K562 (cell line): ENCODE measurements around the gene PLPP4. TPM values are rescaled to one million over a fixed set of nuclear protein-coding genes. Genes with fewer than 3 reads are reported as not detected.

Source experiments
- ATAC-seq: fragments of 200-7000 bp; cut with Tn5 transposase; 3 replicates; pipeline ENCODE4 v1.9.1; 2020; ENCODE audit warnings: moderate library complexity
- BruUV-seq: library from RNA; stranded (reverse); fragments of 400-500 nt; replicated peaks from 2 replicates; lab custom pipeline; 2021; lab: Mats Ljungman, UMichigan
- CTCF ChIA-PET: fragments of 300-600 bp; formaldehyde crosslinking; extraction: SDS; loops from one replicate; lab custom pipeline; 2021; ENCODE audit warnings: low intra/inter-chr PET ratio; lab: Yijun Ruan, JAX
- POLR2A ChIA-PET: fragments of 300-600, 350-650 bp; sonication (Branson Sonifier 250); formaldehyde crosslinking; extraction: SDS; loops from one replicate; lab custom pipeline; 2021; ENCODE audit warnings: antibody characterized with exemption, inconsistent platforms; lab: Yijun Ruan, JAX
- DNase-seq, 4 experiments: peaks; one replicate each; pipeline versions ENCODE4 v3.0.0 to v3.0.0-alpha.2; 2011 to 2018; ENCODE audit warnings: low spot score in 3 of 4, mixed read lengths in 3 of 4; ENCODE audit errors: extremely low read depth in 1 of 4
- FAIRE-seq: peaks from 2 replicates; lab custom pipeline; 2011; peaks lifted over from hg19 to GRCh38; lab: Jason Lieb, UNC
- H2AFZ ChIP-seq: 2 replicates; pipeline ENCODE4 v1.6.0; 2011; ENCODE audit warnings: low read depth, low read length, control low read depth, inconsistent platforms
- H3K27ac ChIP-seq: fragments of 200-600 bp; 3 replicates; pipeline ENCODE4 v1.8.0; 2011; ENCODE audit warnings: low read depth, mild to moderate bottlenecking, control low read depth, inconsistent platforms, low read length, moderate library complexity, mixed read lengths; ENCODE audit errors: extremely low read depth
- H3K27me3 ChIP-seq, 2 experiments: fragments of 300-600 bp in 1 of 2; 2 replicates in 1 of 2; 3 replicates in 1 of 2; pipeline versions ENCODE4 v1.6.0 to v1.8.0; 2011; ENCODE audit warnings: inconsistent platforms in 2 of 2, low read length in 2 of 2, mild to moderate bottlenecking in 1 of 2, mixed read lengths in 1 of 2, moderate library complexity in 1 of 2; ENCODE audit not compliant: control insufficient read depth in 2 of 2, insufficient read depth in 2 of 2
- H3K36me3 ChIP-seq: fragments of 300-600 bp; 3 replicates; pipeline ENCODE4 v1.8.0; 2011; ENCODE audit warnings: mild to moderate bottlenecking, low read length, inconsistent platforms; ENCODE audit not compliant: control insufficient read depth, insufficient read depth
- H3K4me1 ChIP-seq, 2 experiments: fragments of 200-600 bp in 1 of 2; replicated peaks in 1 of 2; 2 replicates in 1 of 2; 3 replicates in 1 of 2; pipeline versions ENCODE4 v1.5.1 to v1.8.0; 2011; ENCODE audit warnings: inconsistent platforms in 2 of 2, low read length in 2 of 2, mild to moderate bottlenecking in 1 of 2, mixed read lengths in 1 of 2, moderate library complexity in 1 of 2; ENCODE audit not compliant: control insufficient read depth in 2 of 2, insufficient read depth in 2 of 2
- H3K4me2 ChIP-seq: 2 replicates; pipeline ENCODE4 v1.6.1; 2011; ENCODE audit warnings: low read length, control low read depth, inconsistent platforms, mixed read lengths; ENCODE audit not compliant: insufficient read depth
- H3K4me3 ChIP-seq: fragments of 200-600 bp; sonication (generic), shearing (Covaris generic); 2 replicates; pipeline ENCODE4 v1.5.1; 2016; ENCODE audit warnings: control low read depth, inconsistent platforms
- H3K79me2 ChIP-seq: fragments of 200-600 bp; 3 replicates; pipeline ENCODE4 v1.8.0; 2011; ENCODE audit warnings: low read length, inconsistent platforms; ENCODE audit not compliant: control insufficient read depth, insufficient read depth
- H3K9ac ChIP-seq, 2 experiments: 2 replicates each; pipeline versions ENCODE4 v1.6.0 to v1.6.1; 2011; ENCODE audit warnings: low read depth in 2 of 2, low read length in 2 of 2, control low read depth in 1 of 2, inconsistent platforms in 1 of 2, mild to moderate bottlenecking in 1 of 2, mixed read lengths in 1 of 2; ENCODE audit not compliant: insufficient read depth in 1 of 2
- H3K9me1 ChIP-seq: one replicate; pipeline ENCODE4 v1.6.0; 2011; ENCODE audit warnings: inconsistent platforms, mild to moderate bottlenecking, low read length, moderate library complexity; ENCODE audit not compliant: control insufficient read depth, insufficient read depth
- H3K9me3 ChIP-seq: replicated peaks from 2 replicates; pipeline ENCODE4 v1.5.1; 2011; ENCODE audit warnings: low read depth, low read length, inconsistent platforms; ENCODE audit not compliant: control insufficient read depth, insufficient read depth
- H4K20me1 ChIP-seq: replicated peaks from 2 replicates; pipeline ENCODE4 v1.6.1; 2011; ENCODE audit warnings: low read length, inconsistent platforms, mixed read lengths; ENCODE audit not compliant: control insufficient read depth, insufficient read depth
- MGA ChIP-seq: fragments of 450-650 bp; IDR thresholded peaks from 2 replicates; pipeline ENCODE4 v1.6.1; 2016; ENCODE audit warnings: mild to moderate bottlenecking, moderate library complexity
- TAF9B ChIP-seq: fragments of 450-650 bp; IDR thresholded peaks from 2 replicates; pipeline ENCODE4 v1.6.1; 2018; ENCODE audit warnings: mild to moderate bottlenecking; ENCODE audit not compliant: partially characterized antibody
- THRAP3 ChIP-seq: fragments of 450-650 bp; IDR thresholded peaks from 2 replicates; pipeline ENCODE4 v1.6.1; 2016; ENCODE audit warnings: mild to moderate bottlenecking, inconsistent platforms, borderline replicate concordance
- ZKSCAN3 ChIP-seq: fragments of 250-450 bp; sonication (Bioruptor Pico); IDR thresholded peaks from 2 replicates; pipeline ENCODE4 v1.4.0; 2020
- ZNF133 ChIP-seq: fragments of 250-450 bp; sonication (Bioruptor Pico); IDR thresholded peaks from 2 replicates; pipeline ENCODE4 v1.4.0; 2020; ENCODE audit warnings: mild to moderate bottlenecking
- ZNF253 ChIP-seq: fragments of 250-450 bp; sonication (Bioruptor Pico); conservative IDR thresholded peaks from 2 replicates; pipeline ENCODE4 v1.6.1; 2021; ENCODE audit warnings: mild to moderate bottlenecking
- ZNF57 ChIP-seq: fragments of 450-650 bp; formaldehyde crosslinking; IDR thresholded peaks from 2 replicates; pipeline ENCODE4 v1.4.0; 2020; ENCODE audit warnings: mild to moderate bottlenecking, moderate library complexity
- WGBS: fragments of 100-300 bp; shearing (Covaris generic); methylation state at CpG from one replicate; pipeline ENCODE4 v1.1.6; 2016; ENCODE audit warnings: low coverage, mixed read lengths; ENCODE audit not compliant: insufficient coverage; ENCODE audit errors: missing lambda C conversion rate; 5-methylcytosine and 5-hydroxymethylcytosine counted together
- in situ Hi-C: fragments of 300-500 bp; cut with MboI; formaldehyde crosslinking; loops from 4 replicates; pipeline ENCODE4 v1.15.0; 2018; ENCODE audit warnings: inconsistent platforms, mixed read lengths
- intact Hi-C: fragments of 100-400 bp; cut with micrococcal nuclease; formaldehyde crosslinking; loops from 2 replicates; pipeline ENCODE4 v1.14.2; 2022
- polyA plus RNA-seq, 8 experiments: library from polyadenylated mRNA; depleted of rRNA in 4 of 8; stranded (reverse) in 5 of 8; unstranded in 3 of 8; fragments of >200 nt; fragmentation: Nextera tagmentation in 2 of 8; fragmentation: Illumina TruSeq in 1 of 8; extraction: Ambion mirVana in 2 of 8; extraction: Trizol in 1 of 8; gene quantifications; 2 replicates each; pipeline versions ENCODE4 v1.2.1 to v1.2.3, GENCODE V29; 2011 to 2014; ENCODE audit warnings: inconsistent platforms in 1 of 8, missing spikeins in 1 of 8
- total RNA-seq, 7 experiments: library from RNA; depleted of rRNA in 6 of 7; stranded (reverse); fragments of >200 nt in 6 of 7; fragmentation: Illumina TruSeq in 2 of 7; extraction: Trizol in 2 of 7; gene quantifications; 2 replicates each; pipeline versions ENCODE4 v1.2.1 to v1.2.3, GENCODE V29; 2011 to 2021; ENCODE audit warnings: low replicate concordance in 1 of 7

PLPP4 gene
- total and polyA plus RNA-seq, 9 of the 15 experiments (the other 6 are each of a cell fraction or from before 2014, with no cell fraction given) = 0.08 TPM; not detected in 8

- Histone ChIP-seq H3K4me1 (peaks cover 0 to 12% of the 10 kb centered on the region in 2 experiments; a peak in 2 of 5 replicates), H3K4me2 (no peak overlapping the region), H3K27ac (no peak overlapping the region), H3K9ac (no peak overlapping the region), H4K20me1 (no peaks in the 10 kb centered on the region), H3K4me3 (no peak overlapping the region), H3K27me3 (peaks cover 0 to 11% of the 10 kb centered on the region in 2 experiments; a peak in 2 of 5 replicates), H3K9me3 (no peaks in the 10 kb centered on the region), H3K36me3 (no peaks in the 10 kb centered on the region), H3K9me1 (no peaks in the 10 kb centered on the region), H3K79me2 (no peaks in the 10 kb centered on the region), H2AFZ (no peak overlapping the region)
- ATAC-seq = no peak
- TF ChIP-seq TAF9B (no peak), ZNF57 (no peak), ZKSCAN3 (CRISPR knock-in tag) (no peak), THRAP3 (no peak), MGA (no peak), ZNF133 (CRISPR knock-in tag) (no peak), ZNF253 (CRISPR knock-in tag) (no peak)
- ChIA-PET POLR2A (no interaction called here), CTCF (no interaction called here)
- BruUV-seq = no TSS peak
- no peak for DNase-seq
- intact Hi-C loops = no loop called here
- in situ Hi-C loops = no loop called here
- no peak for FAIRE-seq
- WGBS = 0% methylated on average over 3 of the region's 3 CpGs
These were observed 3.1 kb upstream of the PLPP4 start for GRCh38 chr10:120453886-120454285.
